K562 (cell line): ENCODE results near the gene ATP8B4. TPM values are rescaled to one million over a fixed set of nuclear protein-coding genes. Genes with fewer than 3 reads are reported as not detected.

Source experiments
- BMI1 ChIP-seq: fragments of 150-350 bp; IDR thresholded peaks from 2 replicates; pipeline ENCODE4 v1.6.1; 2014; ENCODE audit warnings: low read length
- EP400 ChIP-seq: fragments of 450-650 bp; IDR thresholded peaks from 2 replicates; pipeline ENCODE4 v1.6.1; 2017; ENCODE audit warnings: antibody characterized with exemption, mild to moderate bottlenecking, moderate library complexity
- ETV5 ChIP-seq: sonication (generic); formaldehyde crosslinking; IDR thresholded peaks from 2 replicates; pipeline ENCODE4 v1.4.0; 2020; ENCODE audit warnings: low read depth, mild to moderate bottlenecking, missing genetic modification reagents
- GATAD2B ChIP-seq: fragments of 450-650 bp; IDR thresholded peaks from 2 replicates; pipeline ENCODE4 v1.6.1; 2017; ENCODE audit warnings: mild to moderate bottlenecking, borderline replicate concordance
- ILK ChIP-seq: fragments of 450-650 bp; IDR thresholded peaks from 2 replicates; pipeline ENCODE4 v1.6.1; 2016; ENCODE audit warnings: missing genetic modification characterization, low read depth, mild to moderate bottlenecking, missing compliant biosample characterization, moderate library complexity, borderline replicate concordance
- LEF1 ChIP-seq: fragments of 450-650 bp; IDR thresholded peaks from 2 replicates; pipeline ENCODE4 v1.6.1; 2016; ENCODE audit warnings: mild to moderate bottlenecking
- MNT ChIP-seq, 2 experiments: fragments of 450-650 bp; conservative IDR thresholded peaks; 2 replicates each; pipeline ENCODE4 v1.6.1; 2017; ENCODE audit warnings: mild to moderate bottlenecking in 2 of 2, moderate library complexity in 2 of 2
- NCOR1 ChIP-seq: fragments of 450-650 bp; IDR thresholded peaks from 2 replicates; pipeline ENCODE4 v1.6.1; 2016; ENCODE audit warnings: mild to moderate bottlenecking, moderate library complexity
- PBX2 ChIP-seq, 2 experiments: IDR thresholded peaks in 1 of 2; conservative IDR thresholded peaks in 1 of 2; 2 replicates each; pipeline ENCODE4 v1.6.1; 2016; ENCODE audit warnings: low read depth in 2 of 2, mild to moderate bottlenecking in 1 of 2, missing compliant biosample characterization in 1 of 2, missing genetic modification characterization in 1 of 2, moderate library complexity in 1 of 2
- PHB2 ChIP-seq: fragments of 450-650 bp; IDR thresholded peaks from 2 replicates; pipeline ENCODE4 v1.6.1; 2017; ENCODE audit warnings: low read depth
- PKNOX1 ChIP-seq: fragments of 450-650 bp; IDR thresholded peaks from 2 replicates; pipeline ENCODE4 v1.6.1; 2016
- PTBP1 ChIP-seq: fragments of 200-400 bp; formaldehyde crosslinking; IDR thresholded peaks from 2 replicates; pipeline ENCODE4 v1.6.1; 2017; ENCODE audit warnings: low read depth, low read length
- RAD21 ChIP-seq, 2 experiments: fragments of 250-450 bp in 1 of 2; fragments of 450-650 bp in 1 of 2; sonication (Bioruptor Pico) in 1 of 2; formaldehyde crosslinking in 1 of 2; IDR thresholded peaks in 1 of 2; conservative IDR thresholded peaks in 1 of 2; 2 replicates each; pipeline versions ENCODE4 v1.4.0 to v1.8.0; 2020 to 2022; ENCODE audit warnings: mild to moderate bottlenecking in 2 of 2, moderate library complexity in 1 of 2
- RBM25 ChIP-seq: fragments of 200-400 bp; formaldehyde crosslinking; IDR thresholded peaks from 2 replicates; pipeline ENCODE4 v1.6.1; 2018; ENCODE audit warnings: low read length, low read depth, moderate library complexity; ENCODE audit not compliant: severe bottlenecking
- SMAD3 ChIP-seq: fragments of 450-650 bp; formaldehyde crosslinking; conservative IDR thresholded peaks from 2 replicates; pipeline ENCODE4 v1.4.0; 2020; ENCODE audit warnings: mild to moderate bottlenecking
- SNIP1 ChIP-seq: fragments of 450-650 bp; IDR thresholded peaks from 2 replicates; pipeline ENCODE4 v1.7.1; 2017; ENCODE audit warnings: low read depth, mild to moderate bottlenecking
- VEZF1 ChIP-seq: fragments of 200-800 bp; sonication (Bioruptor generic); IDR thresholded peaks from 2 replicates; pipeline ENCODE4 v1.6.1; 2017; ENCODE audit warnings: missing genetic modification characterization, missing compliant biosample characterization
- ZEB2 ChIP-seq: fragments of 450-650 bp; IDR thresholded peaks from 2 replicates; pipeline ENCODE4 v1.6.1; 2016
- ZNF124 ChIP-seq: sonication (generic); formaldehyde crosslinking; IDR thresholded peaks from 2 replicates; pipeline ENCODE4 v1.8.1; 2022; ENCODE audit warnings: missing genetic modification reagents
- ZNF395 ChIP-seq: fragments of 200-800 bp; sonication (Bioruptor generic); IDR thresholded peaks from 2 replicates; pipeline ENCODE4 v1.6.1; 2017; ENCODE audit warnings: missing genetic modification characterization, missing compliant biosample characterization
- ZNF668 ChIP-seq: fragments of 250-450 bp; sonication (Bioruptor Pico); IDR thresholded peaks from 2 replicates; pipeline ENCODE4 v1.8.0; 2022; ENCODE audit warnings: mild to moderate bottlenecking, inconsistent platforms
- polyA plus RNA-seq, 8 experiments: library from polyadenylated mRNA; depleted of rRNA in 4 of 8; stranded (reverse) in 5 of 8; unstranded in 3 of 8; fragments of >200 nt; fragmentation: Nextera tagmentation in 2 of 8; fragmentation: Illumina TruSeq in 1 of 8; extraction: Ambion mirVana in 2 of 8; extraction: Trizol in 1 of 8; gene quantifications; 2 replicates each; pipeline versions ENCODE4 v1.2.1 to v1.2.3, GENCODE V29; 2011 to 2014; ENCODE audit warnings: inconsistent platforms in 1 of 8, missing spikeins in 1 of 8
- total RNA-seq, 7 experiments: library from RNA; depleted of rRNA in 6 of 7; stranded (reverse); fragments of >200 nt in 6 of 7; fragmentation: Illumina TruSeq in 2 of 7; extraction: Trizol in 2 of 7; gene quantifications; 2 replicates each; pipeline versions ENCODE4 v1.2.1 to v1.2.3, GENCODE V29; 2011 to 2021; ENCODE audit warnings: low replicate concordance in 1 of 7

Gene ATP8B4
- total and polyA plus RNA-seq, 9 of the 15 experiments (the other 6 are each of a cell fraction or from before 2014, with no cell fraction given): 0.14 to 2.5 (median 0.44) TPM

- TF ChIP-seq VEZF1 (CRISPR knock-in tag) (no peak; the same call in 1 of the 2 replicates), PHB2 (no peak), RBM25 (no peak), SNIP1 (no peak), ZNF395 (CRISPR knock-in tag) (no peak), EP400 (no peak), ZNF668 (CRISPR knock-in tag) (no peak), PTBP1 (no peak), MNT (conservative IDR thresholded peaks at IDR 0.05) (no peak), NCOR1 (0 out of 2 replicates have a peak, but pooled peaks have one; percentile 26), RAD21 (CRISPR knock-in tag; conservative IDR thresholded peaks at IDR 0.05 in 1 of 2, IDR thresholded peaks at IDR 0.05 in 1 of 2) (no peak), PKNOX1 (peak; percentile 96), SMAD3 (CRISPR knock-in tag) (no peak), PBX2 (CRISPR knock-in tag; IDR thresholded peaks at IDR 0.05; ENCODE audit: low read depth) (peak; percentile 87), PBX2 (tag; conservative IDR thresholded peaks at IDR 0.05; ENCODE audit: low read depth) (peak; percentile 97), BMI1 (no peak), ILK (tag) (no peak), ETV5 (no peak), LEF1 (no peak), ZEB2 (peak; percentile 48; the same call in 1 of the 2 replicates), GATAD2B (no peak), ZNF124 (CRISPR knock-in tag) (no peak)
These were observed 18.3 kb upstream of the ATP8B4 start (continued) for GRCh38 chr15:50137330-50137761.
